NCI-H446 (cell line): ENCODE measurements around the gene OR4F17.
"Not testable (repeated sequence)": the region's sequence is repeated elsewhere in the genome, so short reads cannot be mapped to it uniquely, and the experiment has no call there.

Source experiments
- DNase-seq, 2 experiments: peaks; one replicate each; lab custom pipeline; 2025; lab: John Stamatoyannopoulos, UW

OR4F17 gene, protein sequence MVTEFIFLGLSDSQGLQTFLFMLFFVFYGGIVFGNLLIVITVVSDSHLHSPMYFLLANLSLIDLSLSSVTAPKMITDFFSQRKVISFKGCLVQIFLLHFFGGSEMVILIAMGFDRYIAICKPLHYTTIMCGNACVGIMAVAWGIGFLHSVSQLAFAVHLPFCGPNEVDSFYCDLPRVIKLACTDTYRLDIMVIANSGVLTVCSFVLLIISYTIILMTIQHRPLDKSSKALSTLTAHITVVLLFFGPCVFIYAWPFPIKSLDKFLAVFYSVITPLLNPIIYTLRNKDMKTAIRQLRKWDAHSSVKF

GRCh38 chr19:106804-107203 is at the start of gene OR4F17:
Gene OR4F17 (plus strand): TSS chr19:107104. CDS start chr19:110679, 3,575 bp downstream.
- DNase-seq = not testable (repeated sequence)

- DNase-seq = not testable (repeated sequence)
Observed at GRCh38 chr19:70793-71192, 36.1 kb upstream of the OR4F17 start.

GRCh38 chr19:82864-83263 is 24.0 kb upstream of the OR4F17 start:
- DNase-seq = not testable (repeated sequence)

DNA sequence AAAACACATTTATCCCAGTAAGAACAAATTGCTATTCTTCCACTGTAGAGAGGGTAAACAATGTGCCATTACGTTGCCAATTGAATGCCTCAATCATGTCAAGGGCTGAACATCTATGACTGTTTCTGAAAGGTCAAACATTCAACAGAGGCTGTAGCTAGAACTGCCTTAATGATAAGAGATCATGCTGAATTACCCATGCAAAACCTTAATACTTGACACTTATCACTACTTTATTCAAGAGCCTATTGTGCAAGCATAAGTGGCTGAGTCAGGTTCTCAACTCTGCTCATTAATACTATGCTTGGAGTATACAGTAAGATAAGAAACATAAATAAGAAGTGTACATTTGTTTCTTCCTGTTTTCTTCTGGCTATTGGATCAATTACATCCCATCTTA is 23.3 kb upstream of the OR4F17 start:
- DNase-seq = not testable (repeated sequence)

DNA sequence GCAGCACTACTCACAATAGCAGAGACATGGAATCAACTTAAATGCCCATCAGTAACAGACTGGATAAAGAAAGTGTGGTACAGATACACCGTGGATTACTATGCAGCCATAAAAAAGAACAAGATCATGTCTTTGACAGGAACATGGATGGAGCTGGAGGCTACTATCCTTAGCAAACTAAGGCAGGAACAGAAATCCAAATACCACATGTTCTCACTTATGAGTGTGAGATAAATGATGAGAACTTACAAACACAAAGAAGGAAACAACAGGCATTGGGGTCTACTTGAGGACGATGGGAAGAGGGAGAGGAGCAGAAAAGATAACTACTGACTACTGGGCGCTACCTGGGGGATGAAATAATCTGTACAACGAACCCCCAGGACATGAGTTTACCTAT is 16.2 kb upstream of the OR4F17 start:
- DNase-seq = not testable (repeated sequence)

DNA sequence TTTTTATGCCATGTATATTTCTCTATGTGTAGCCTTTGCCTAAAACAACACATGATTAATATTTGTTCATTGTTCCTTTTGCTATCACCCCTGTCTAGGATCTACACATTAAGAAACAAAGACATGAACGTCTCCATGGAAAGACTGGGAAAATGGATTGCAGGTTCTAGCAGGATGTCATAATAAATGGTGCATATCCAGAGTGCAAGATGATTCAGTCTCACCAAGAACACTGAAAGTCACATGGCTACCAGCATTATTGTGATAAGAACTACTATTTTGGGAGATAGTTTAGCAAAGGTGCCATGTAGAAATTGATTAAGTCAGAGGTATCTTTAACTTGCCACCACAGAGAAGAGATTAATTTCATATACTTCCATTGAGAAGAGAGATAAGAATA is 12.1 kb upstream of the OR4F17 start:
- DNase-seq = not testable (repeated sequence)

DNA sequence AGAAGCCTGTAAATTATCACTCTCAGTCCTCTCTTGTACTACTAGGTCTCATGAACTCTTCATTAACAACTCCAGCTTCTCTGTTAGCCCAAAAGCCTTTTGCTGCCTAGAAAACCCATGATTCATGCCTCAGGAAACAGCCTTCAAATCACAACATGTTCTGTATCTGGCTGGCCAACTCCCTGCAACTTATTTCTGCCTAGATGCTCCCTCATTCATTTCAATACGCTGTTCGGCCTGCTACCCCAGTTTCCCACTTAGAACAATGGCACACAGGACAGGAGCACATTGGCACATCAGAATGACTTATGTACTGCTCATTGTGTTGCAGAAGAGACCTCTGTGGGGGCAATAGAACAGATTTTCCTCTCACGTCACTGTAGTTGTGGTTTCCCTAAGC is 9.3 kb upstream of the OR4F17 start:
- DNase-seq = not testable (repeated sequence)

DNA sequence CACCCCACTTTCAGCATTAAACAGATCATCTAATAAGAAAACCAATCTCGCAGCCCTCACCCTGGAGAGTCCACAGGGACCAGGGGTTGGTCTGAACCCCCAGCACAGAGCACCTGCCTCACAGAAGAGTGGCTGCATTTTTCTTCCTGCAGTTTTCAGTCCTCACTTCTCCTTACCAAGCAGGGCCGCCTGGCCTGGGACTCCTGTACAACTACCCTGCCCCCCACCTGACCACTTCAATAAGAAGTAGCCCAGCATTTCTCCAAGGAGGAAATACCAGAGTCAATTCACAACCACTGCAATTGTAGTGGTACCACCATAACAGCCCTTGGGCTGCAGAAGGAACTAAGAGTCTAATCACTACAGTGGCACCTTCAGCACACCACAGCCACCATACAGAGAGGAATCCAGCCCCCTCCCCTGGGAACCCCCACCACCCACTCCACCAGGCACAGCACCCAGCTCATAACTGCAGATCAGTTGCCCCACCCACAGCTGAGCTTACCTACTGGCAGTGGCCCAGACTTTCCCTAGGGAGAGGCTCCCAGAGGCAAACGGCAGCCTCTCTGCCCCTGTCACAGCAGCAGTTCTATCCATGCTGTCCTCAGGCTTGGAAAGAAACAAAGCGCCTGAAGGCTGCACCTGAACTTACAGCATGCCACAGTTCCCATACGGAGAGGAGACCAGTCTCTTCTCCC is 13.7 kb downstream of the OR4F17 start:
- not testable (repeated sequence) for DNase-seq
